CD1c-positive myeloid dendritic cell (primary cell): Measurements from ENCODE around the gene RUNX2.
A peak's percentile ranks its signal among the peaks of the same experiment; 100 is the strongest.
"Not testable (repeated sequence)": the region's sequence is repeated elsewhere in the genome, so short reads cannot be mapped to it uniquely, and the experiment has no call there.

Experiments
- DNase-seq: peaks from one replicate; pipeline ENCODE4 v3.0.0-alpha.2; 2016; ENCODE audit errors: extremely low spot score

The RUNX2 gene

GRCh38 chr6:45555981-45556771 is 228.0 kb downstream of the RUNX2 start:
- DNase-seq = no peak

GRCh38 chr6:45556828-45557227 is 228.7 kb downstream of the RUNX2 start:
- DNase-seq = no peak

GRCh38 chr6:45557454-45557853 is 229.3 kb downstream of the RUNX2 start:
- DNase-seq = no peak

GRCh38 chr6:45558858-45559257 is 230.7 kb downstream of the RUNX2 start:
- no peak for DNase-seq

- not testable (repeated sequence) for DNase-seq
Observed at GRCh38 chr6:45560321-45560820, 232.2 kb downstream of the RUNX2 start.

- DNase-seq = no peak
Observed at GRCh38 chr6:45562171-45562570, 234.0 kb downstream of the RUNX2 start.

GRCh38 chr6:45563041-45563440 is 234.9 kb downstream of the RUNX2 start:
- DNase-seq = no peak

GRCh38 chr6:45563844-45564243 is 235.7 kb downstream of the RUNX2 start:
- no peak for DNase-seq

GRCh38 chr6:45566882-45567281 is 238.8 kb downstream of the RUNX2 start:
- DNase-seq = no peak

- DNase-seq = no peak
Observed at GRCh38 chr6:45567879-45568278, 239.7 kb downstream of the RUNX2 start.

- DNase-seq = no peak
Observed at GRCh38 chr6:45568626-45569025, 240.5 kb downstream of the RUNX2 start.

- no peak for DNase-seq
Observed at GRCh38 chr6:45569210-45569945, 241.2 kb downstream of the RUNX2 start.

GRCh38 chr6:45571159-45571558 is 243.0 kb downstream of the RUNX2 start:
- DNase-seq = no peak

GRCh38 chr6:45572833-45573232 is 244.7 kb downstream of the RUNX2 start:
- DNase-seq = no peak

GRCh38 chr6:45574014-45574461 is 245.9 kb downstream of the RUNX2 start:
- no peak for DNase-seq

- no peak for DNase-seq
Observed at GRCh38 chr6:45574885-45575284, 246.8 kb downstream of the RUNX2 start.

GRCh38 chr6:45576648-45577624 is 248.8 kb downstream of the RUNX2 start:
- no peak for DNase-seq

GRCh38 chr6:45577836-45578504 is 249.8 kb downstream of the RUNX2 start:
- DNase-seq = no peak

GRCh38 chr6:45584127-45584526 is 256.0 kb downstream of the RUNX2 start:
- no peak for DNase-seq

- peak; percentile 3 for DNase-seq
Observed at GRCh38 chr6:45586216-45587171, 258.4 kb downstream of the RUNX2 start.
